Activated CD4-positive, CD25-positive, alpha-beta regulatory T cell (primary cell): ENCODE data around the gene TXNDC12.
"Not testable (repeated sequence)": the region's sequence is repeated elsewhere in the genome, so short reads cannot be mapped to it uniquely, and the experiment has no call there.

Source experiments
- DNase-seq, 4 experiments: peaks; one replicate each; lab custom pipeline; 2025; lab: John Stamatoyannopoulos, UW

Gene TXNDC12

GRCh38 chr1:52045666-52046195 lies 9.3 kb downstream of the TXNDC12 start:
- DNase-seq = not testable (repeated sequence)

DNA sequence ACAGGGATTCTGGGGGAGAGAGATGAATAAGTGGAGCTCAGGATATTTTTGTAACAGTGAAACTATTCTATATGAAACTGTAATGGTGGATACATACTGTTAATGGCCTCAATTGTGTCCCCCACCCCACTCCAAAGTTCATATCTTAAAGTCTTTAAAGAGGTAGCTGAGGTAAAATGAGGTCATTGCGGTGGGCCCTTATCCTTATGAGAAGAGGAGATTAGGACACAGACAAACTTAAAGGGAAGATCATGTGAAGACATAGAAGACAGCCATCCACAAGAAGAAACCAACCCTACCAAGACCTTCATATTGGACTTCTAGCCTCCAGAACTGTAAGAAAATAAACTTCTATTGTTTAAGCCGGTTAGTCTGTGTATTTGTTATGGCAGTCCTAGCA lies 9.8 kb downstream of the TXNDC12 start:
- no peak for DNase-seq

GRCh38 chr1:52041551-52042185 lies 13.3 kb downstream of the TXNDC12 start:
- DNase-seq = no peak

DNA sequence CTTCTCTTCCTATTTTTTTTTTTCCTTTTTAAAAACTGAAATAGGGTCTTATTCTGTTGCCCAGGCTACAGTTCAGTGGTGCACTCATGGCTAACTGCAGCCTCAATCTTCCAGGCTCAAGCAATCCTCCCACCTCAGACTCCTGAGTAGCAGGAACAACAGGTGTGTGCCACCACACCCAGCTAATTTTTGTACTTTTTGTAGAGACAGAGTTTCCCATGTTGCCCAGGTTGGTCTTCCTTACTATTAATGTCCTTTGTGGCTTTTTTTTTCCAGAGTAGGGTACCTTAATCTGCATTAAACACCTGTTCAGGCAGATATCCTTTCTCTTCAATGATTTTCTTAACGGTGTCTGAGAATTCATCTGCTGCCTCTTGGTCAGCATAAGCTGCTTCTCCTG lies 17.1 kb downstream of the TXNDC12 start:
- DNase-seq = no peak

- no peak for DNase-seq
Measured at GRCh38 chr1:52037402-52037814, 17.6 kb downstream of the TXNDC12 start.

- DNase-seq = no peak
Measured at GRCh38 chr1:52034050-52034384, 21.0 kb downstream of the TXNDC12 start.

GRCh38 chr1:52033190-52034049 lies 21.6 kb downstream of the TXNDC12 start, which contains the start of gene KTI12:
KTI12 (minus strand) TSS chr1:52033810; CDS start chr1:52033761, 49 bp downstream.
- peak; percentile 61 to 79 (median 73) for DNase-seq

DNA sequence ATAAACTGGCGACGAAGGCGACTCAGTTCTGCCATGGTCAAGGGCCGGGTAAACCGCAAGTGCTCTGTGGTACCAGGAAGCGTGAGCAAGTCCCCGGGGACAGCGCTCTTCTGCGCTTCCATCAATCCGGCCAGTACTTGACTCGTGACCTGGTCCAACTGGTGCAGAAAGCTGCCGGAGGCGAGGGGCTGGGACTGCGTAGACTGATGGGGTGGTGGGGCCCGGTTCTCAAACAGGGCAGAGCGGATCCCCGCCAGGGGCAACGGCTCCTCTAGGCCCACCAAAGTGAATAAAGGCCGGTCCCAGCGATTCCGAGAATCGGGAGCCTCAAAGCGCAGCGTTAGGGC lies 22.2 kb downstream of the TXNDC12 start:
- no peak for DNase-seq

- DNase-seq = no peak
Measured at GRCh38 chr1:52032124-52032784, 22.7 kb downstream of the TXNDC12 start.

DNA sequence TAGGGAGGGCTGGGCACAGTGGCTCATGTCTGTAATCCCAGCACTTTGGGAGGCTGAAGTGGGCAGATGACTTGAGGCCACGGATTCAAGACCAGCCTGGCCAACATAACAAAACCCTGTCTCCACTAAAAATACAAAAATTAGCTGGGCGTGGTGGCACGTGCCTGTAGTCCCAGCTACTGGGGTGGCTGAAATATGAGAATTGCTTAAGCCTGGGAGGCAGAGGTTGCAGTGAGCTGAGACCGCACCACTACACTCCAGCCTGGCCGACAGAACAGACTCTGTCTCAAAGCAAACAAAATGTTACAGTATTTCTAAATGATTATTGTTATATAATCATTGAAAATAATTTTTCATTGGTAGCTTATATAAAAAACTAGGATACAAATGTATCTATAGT lies 26.2 kb downstream of the TXNDC12 start:
- DNase-seq = not testable (repeated sequence)

DNA sequence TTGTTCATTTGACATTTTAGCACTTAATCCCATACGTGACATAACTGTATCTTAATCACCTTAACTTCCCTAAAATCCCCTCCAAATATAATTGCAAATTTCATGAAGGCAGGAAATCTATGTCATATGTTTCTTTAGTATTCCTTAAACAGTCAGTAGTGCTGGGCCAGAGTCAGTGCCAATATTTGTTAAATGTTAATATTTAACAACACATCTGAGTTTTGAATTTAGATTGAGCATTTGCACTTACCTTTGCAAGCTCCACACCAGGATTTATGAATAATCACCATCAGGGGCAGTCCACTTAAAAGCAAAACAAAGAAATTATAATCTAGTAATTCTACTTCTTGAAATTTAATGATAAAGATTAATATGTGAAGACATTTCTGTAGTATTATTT lies 26.7 kb downstream of the TXNDC12 start:
- no peak for DNase-seq

- DNase-seq = no peak
Measured at GRCh38 chr1:52026278-52026677, 28.7 kb downstream of the TXNDC12 start.

DNA sequence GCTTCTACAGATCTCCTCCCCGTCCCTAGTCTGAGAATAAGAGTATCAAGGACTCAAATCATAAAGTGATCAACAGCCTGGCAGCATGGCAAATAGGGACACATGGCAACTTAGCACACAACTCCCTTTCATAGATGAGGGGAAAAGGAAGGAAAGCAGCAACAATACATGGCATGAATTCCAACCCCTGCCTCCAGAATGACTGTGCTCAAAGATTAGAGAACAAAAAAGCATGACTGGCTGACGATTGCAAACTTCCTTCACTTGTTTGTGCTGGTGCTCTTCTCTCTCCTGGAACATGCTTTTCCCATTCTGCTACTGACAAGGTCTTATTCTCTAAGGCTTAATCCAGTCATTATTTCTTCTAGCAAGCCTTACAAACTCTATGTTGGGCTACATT lies 32.9 kb downstream of the TXNDC12 start:
- DNase-seq = no peak

DNA sequence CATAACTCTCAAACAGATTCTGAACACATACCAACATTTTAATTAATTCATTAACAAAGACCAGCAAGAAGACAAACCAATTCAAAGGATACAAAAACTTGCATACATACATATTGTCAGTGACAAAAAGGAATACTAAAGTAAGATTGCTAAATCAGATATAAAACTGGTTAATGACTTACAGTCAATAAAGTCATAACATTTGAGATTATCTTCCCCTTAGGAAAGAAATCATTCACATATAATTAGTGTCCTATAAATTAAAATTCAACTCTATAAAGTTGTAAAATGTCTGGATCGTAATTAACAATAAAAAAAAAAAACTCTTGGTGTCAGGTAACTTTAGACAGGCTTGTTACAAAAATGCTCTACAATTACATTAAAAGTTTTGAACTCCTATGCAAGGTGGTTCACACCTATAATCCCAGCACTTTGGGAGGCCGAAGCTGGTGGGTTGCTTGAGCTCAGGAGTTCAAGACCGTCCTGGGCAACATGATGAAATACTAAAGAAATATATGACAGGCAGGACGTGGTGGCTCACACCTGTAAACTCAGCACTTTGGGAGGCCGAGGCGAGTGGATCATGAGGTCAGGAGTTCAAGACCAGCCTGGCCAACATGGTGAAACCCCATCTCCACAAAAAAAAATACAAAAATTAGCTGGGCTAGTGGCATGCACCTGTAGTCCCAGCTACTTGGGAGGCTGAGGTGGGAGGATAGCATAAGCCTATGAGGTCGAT lies 46.8 kb downstream of the TXNDC12 start:
- DNase-seq = no peak

DNA sequence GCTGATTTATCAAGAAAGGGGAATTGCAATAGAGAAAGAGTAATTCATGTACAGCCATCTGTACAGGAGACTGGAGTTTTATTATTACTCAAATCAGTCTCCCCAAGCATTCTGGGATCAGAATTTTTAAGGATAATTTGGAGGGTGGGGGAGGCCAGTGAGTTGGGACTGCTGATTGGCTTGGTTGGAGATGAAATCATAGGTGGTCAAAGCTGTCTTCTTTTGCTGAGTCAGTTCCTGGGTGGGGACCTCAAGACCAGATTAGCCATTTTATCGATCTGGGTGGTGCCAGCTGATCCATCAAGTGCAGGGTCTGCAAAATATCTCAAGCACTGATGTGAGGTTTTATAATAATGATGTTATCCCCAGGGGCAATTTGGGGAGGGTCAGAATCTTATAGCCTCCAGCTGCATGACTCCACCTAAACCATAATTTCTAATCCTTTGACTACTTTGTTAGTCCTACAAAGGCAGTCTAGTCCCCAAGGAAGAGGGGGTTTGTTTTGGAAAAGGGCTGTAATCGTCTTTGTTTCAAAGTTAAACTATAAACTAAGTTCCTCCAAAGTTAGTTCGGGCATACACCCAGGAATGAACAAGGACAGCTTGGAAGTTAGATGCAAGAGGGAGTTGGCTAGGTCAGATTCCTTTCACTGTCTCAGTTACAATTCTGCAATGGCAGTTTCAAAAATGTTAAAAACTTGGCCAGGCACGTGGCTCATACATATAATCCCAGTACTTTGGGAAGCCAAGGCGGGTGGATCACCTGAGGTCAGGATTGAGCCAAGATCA lies 47.6 kb downstream of the TXNDC12 start:
- no peak for DNase-seq

- not testable (repeated sequence) for DNase-seq
Measured at GRCh38 chr1:52006081-52006553, 48.9 kb downstream of the TXNDC12 start.

GRCh38 chr1:52005548-52005947 lies 49.4 kb downstream of the TXNDC12 start:
- not testable (repeated sequence) for DNase-seq

- DNase-seq = no peak
Measured at GRCh38 chr1:52003877-52004276, 51.1 kb downstream of the TXNDC12 start.

- peak in 2 of 4 experiments; percentile 2 to 34 for DNase-seq
Measured at GRCh38 chr1:52002038-52002917, 52.7 kb downstream of the TXNDC12 start.

GRCh38 chr1:51998701-51999100 lies 56.3 kb downstream of the TXNDC12 start:
- no peak for DNase-seq
